OCI-LY3 (cell line): ENCODE data around the gene SRSF12.

Experiments
- H2AFZ ChIP-seq: fragments of 200-600, 300-600 bp; shearing (Covaris generic); 2 replicates; pipeline ENCODE4 v1.6.0; 2014; ENCODE audit warnings: antibody characterized with exemption, low read depth, low read length
- H3K27ac ChIP-seq: fragments of 200-600, 300-600 bp; sonication (generic); 2 replicates; pipeline ENCODE4 v1.5.1; 2014; ENCODE audit warnings: mild to moderate bottlenecking, low read length, moderate library complexity, mixed read lengths
- H3K27me3 ChIP-seq: fragments of 200-600, 300-600 bp; sonication (generic); 2 replicates; pipeline ENCODE4 v1.6.1; 2014; ENCODE audit warnings: low read depth, low read length, mixed read lengths
- H3K36me3 ChIP-seq: fragments of 200-600, 300-600 bp; sonication (generic); replicated peaks from 2 replicates; pipeline ENCODE3; 2014; ENCODE audit warnings: low read depth, low read length, mixed read lengths
- H3K4me1 ChIP-seq: fragments of 300-600, 200-600 bp; sonication (generic); 2 replicates; pipeline ENCODE4 v1.6.1; 2014; ENCODE audit warnings: low read length, mixed read lengths
- H3K4me2 ChIP-seq: fragments of 200-600, 300-600 bp; sonication (generic); 2 replicates; pipeline ENCODE4 v1.6.1; 2014; ENCODE audit warnings: low read length, mixed read lengths
- H3K4me3 ChIP-seq: fragments of 300-600, 200-600 bp; sonication (generic); 2 replicates; pipeline ENCODE4 v1.5.1; 2014; ENCODE audit warnings: antibody characterized with exemption, mild to moderate bottlenecking, low read length, moderate library complexity
- H3K79me2 ChIP-seq: fragments of 300-600, 200-600 bp; shearing (Covaris generic); 2 replicates; pipeline ENCODE4 v1.6.1; 2014; ENCODE audit warnings: mild to moderate bottlenecking, low read length, mixed read lengths
- H3K9ac ChIP-seq: fragments of 300-600, 200-600 bp; shearing (Covaris generic); 2 replicates; pipeline ENCODE4 v1.6.0; 2014; ENCODE audit warnings: mild to moderate bottlenecking, low read length, moderate library complexity
- H3K9me3 ChIP-seq: fragments of 200-600, 300-600 bp; shearing (Covaris generic); 2 replicates; pipeline ENCODE4 v1.6.1; 2014; ENCODE audit warnings: low read length, mixed read lengths; ENCODE audit not compliant: insufficient read depth
- H4K20me1 ChIP-seq: fragments of 200-600, 300-600 bp; sonication (generic); 2 replicates; pipeline ENCODE4 v1.6.1; 2016; ENCODE audit warnings: low read length, mixed read lengths; ENCODE audit not compliant: insufficient read depth
- EZH2phosphoT487 ChIP-seq: fragments of 200-600 bp; shearing (Covaris generic); IDR thresholded peaks from 2 replicates; pipeline ENCODE4 v1.6.1; 2018; ENCODE audit warnings: antibody characterized with exemption, mixed run types, low read depth
- TF ChIP-seq, protein P1 (sequence below): fragments of 200-600, 300-600 bp; sonication (generic); IDR thresholded peaks from 2 replicates; pipeline ENCODE4 v1.5.1; 2014; ENCODE audit warnings: antibody characterized with exemption, low read length, low read depth

The SRSF12 gene

DNA sequence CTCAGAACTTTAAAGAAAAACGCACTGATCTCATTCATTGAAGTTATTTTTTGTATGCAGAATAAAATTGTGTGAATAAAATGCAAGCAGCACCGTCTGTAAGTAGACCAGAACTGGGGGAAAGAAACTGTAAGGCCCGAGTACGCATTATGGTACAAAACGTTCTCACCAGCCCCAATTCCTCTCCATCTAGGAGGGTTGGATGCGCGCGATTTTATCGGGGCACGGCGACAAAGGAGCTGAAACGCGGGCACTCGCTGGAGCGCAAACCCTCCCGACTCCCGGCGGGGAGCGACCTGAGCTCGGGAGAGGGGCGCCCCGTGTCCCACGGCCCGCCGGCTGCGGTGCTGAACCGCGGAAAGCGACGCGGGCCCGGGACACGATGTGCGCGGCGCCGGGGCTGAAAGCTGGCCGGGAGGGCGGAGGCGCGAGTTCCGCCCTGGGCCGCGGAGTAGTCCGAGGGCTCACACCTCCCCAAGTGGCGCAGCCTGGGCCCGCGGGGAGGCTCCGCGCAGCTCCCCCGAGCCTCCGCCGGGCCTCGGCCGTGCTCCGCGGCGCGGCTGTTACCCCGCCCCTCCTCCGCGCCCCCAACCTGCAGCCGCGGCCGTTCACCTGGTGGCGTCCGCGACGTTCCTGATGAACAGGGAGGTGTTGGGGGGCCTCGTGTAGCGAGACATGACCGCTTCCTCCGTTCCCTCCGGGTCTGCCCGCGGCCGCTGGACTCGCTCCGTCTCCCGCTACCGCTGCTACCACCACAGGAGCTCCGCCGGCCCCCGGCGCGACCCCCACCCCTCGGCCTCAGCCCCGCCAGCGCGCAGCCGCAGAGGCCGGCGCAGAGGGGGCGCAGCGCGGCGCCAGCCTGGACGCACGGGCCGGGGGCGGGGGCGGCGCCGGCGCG, at the start of gene SRSF12:
SRSF12 (minus strand) TSS at position 861 of the 898 bp plus-strand sequence; CDS start at position 677, 184 bp downstream.
- Histone ChIP-seq H2AFZ (peak within 1 kb of the TSS; percentile 93), H3K4me2 (peak within 1 kb of the TSS; percentile 83), H3K9ac (peak within 1 kb of the TSS; percentile 55), H3K27ac (no peak within 1 kb of the TSS), H3K9me3 (no peaks in the 10 kb centered on the region), H3K27me3 (no peaks in the 10 kb centered on the region; the same call in 1 of the 2 replicates), H3K4me1 (no peaks in the 10 kb centered on the region), H3K36me3 (no peaks in the 10 kb centered on the region), H4K20me1 (no peaks in the 10 kb centered on the region), H3K79me2 (no peaks in the 10 kb centered on the region), H3K4me3 (peak within 1 kb of the TSS; percentile 88)
- TF ChIP-seq, protein P1, sequence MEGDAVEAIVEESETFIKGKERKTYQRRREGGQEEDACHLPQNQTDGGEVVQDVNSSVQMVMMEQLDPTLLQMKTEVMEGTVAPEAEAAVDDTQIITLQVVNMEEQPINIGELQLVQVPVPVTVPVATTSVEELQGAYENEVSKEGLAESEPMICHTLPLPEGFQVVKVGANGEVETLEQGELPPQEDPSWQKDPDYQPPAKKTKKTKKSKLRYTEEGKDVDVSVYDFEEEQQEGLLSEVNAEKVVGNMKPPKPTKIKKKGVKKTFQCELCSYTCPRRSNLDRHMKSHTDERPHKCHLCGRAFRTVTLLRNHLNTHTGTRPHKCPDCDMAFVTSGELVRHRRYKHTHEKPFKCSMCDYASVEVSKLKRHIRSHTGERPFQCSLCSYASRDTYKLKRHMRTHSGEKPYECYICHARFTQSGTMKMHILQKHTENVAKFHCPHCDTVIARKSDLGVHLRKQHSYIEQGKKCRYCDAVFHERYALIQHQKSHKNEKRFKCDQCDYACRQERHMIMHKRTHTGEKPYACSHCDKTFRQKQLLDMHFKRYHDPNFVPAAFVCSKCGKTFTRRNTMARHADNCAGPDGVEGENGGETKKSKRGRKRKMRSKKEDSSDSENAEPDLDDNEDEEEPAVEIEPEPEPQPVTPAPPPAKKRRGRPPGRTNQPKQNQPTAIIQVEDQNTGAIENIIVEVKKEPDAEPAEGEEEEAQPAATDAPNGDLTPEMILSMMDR: no peak
- TF ChIP-seq EZH2phosphoT487: no peak

DNA sequence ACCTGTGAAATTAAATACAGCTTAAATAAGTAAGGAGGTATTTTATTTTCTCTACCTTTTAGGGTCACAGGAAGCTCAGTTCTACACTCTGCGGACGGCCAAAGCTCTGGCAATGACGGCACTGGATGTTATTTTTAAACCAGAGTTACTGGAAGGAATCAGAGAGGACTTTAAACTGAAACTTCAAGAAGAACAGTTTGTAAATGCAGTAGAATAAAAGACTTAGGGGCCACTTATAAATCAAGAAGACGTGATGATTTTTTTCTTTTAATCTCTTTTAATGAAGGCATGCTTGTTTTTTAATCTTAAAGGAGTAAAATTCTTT, 44.1 kb upstream of the SRSF12 start:
- Histone ChIP-seq H3K4me1 (no peaks in the 10 kb centered on the region), H4K20me1 (no peaks in the 10 kb centered on the region), H3K4me3 (no peak overlapping the region), H3K9me3 (no peaks in the 10 kb centered on the region), H3K9ac (no peak overlapping the region), H2AFZ (no peak overlapping the region), H3K27me3 (no peaks in the 10 kb centered on the region), H3K79me2 (no peaks in the 10 kb centered on the region), H3K27ac (no peak overlapping the region), H3K36me3 (peaks cover 21% of the 10 kb centered on the region), H3K4me2 (no peak overlapping the region)
- TF ChIP-seq, protein P1: no peak
- no peak for TF ChIP-seq EZH2phosphoT487

DNA sequence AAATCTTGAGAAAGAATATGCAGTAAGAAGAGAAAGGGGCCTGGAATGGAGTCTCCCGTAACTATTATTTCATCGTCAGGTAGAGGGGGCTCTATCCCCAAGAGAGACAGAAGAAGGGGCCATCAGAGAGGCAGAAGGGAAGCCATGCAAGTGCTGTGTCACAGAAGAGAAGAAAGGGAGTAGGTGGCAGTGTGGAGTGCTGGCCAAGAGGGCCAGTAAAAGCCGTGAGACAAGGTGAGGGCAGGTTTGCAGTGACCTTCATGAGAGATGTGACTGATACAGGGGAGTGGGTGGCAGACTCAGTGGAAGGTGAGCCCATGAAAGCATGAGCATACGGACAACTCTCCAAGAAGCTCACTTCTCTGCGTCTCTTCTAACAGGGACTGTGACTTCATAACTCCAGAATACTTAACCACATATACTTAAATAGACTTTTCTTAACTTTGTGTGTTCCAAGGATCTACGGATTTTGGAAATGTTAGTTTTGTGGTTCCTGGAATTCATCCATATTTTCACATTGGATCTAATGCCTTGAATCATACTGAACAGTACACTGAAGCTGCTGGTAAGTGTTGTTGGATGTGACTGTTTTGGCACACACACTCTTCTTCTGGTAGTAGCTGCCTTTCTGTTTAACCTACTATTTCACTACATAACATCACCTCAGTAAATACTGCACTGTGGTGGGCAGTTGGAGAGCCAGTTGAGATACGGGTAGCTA, 43.6 kb upstream of the SRSF12 start:
- Histone ChIP-seq H3K27ac (no peak overlapping the region), H3K4me2 (no peak overlapping the region), H3K27me3 (no peaks in the 10 kb centered on the region), H3K36me3 (peaks cover 19% of the 10 kb centered on the region), H3K4me1 (no peaks in the 10 kb centered on the region), H2AFZ (no peak overlapping the region), H3K9me3 (no peaks in the 10 kb centered on the region), H4K20me1 (no peaks in the 10 kb centered on the region), H3K9ac (no peak overlapping the region), H3K4me3 (no peak overlapping the region), H3K79me2 (peaks cover 2% of the 10 kb centered on the region; the same call in 1 of the 2 replicates)
- TF ChIP-seq, protein P1: no peak
- no peak for TF ChIP-seq EZH2phosphoT487

DNA sequence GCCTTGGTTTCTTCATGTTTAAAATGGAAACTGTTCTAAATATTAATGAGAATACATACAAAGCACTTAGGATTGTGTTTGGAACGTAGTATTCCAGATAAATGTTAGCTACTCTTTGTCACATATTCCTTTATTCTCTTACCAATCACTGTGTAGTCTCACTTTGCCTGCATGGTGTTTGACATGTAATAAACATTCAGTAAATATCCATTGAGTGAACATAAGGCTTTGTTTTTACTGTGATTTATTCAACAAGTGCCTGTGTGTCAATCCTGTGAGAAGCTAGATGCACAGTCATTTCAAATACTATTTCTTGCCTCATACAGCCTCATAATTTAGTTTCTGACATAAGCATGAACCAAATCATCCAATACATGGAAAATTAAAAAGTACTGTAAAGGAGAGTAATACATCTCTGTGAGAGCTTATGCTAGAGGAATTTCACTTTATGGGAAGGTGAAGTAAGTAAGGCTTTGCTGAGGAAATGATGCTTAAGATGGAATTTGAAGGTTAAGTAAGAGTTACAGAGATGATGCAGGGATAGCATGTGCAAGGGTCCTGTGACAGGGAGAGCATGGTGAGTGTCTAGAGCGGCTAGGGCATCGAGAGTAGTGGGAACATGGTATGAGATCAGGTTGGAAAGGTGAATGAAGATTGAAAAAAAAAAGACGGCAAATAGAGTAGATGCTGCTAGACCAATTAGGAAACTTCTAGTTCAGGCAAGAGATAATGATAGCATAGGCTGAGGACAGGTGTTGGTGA, 42.6 kb upstream of the SRSF12 start:
- Histone ChIP-seq H3K9me3 (no peaks in the 10 kb centered on the region), H3K79me2 (peaks cover 3% of the 10 kb centered on the region; the same call in 1 of the 2 replicates), H3K27me3 (no peaks in the 10 kb centered on the region), H3K27ac (no peak overlapping the region), H2AFZ (no peak overlapping the region), H3K4me2 (no peak overlapping the region), H4K20me1 (no peaks in the 10 kb centered on the region), H3K4me3 (no peak overlapping the region), H3K9ac (no peak overlapping the region), H3K36me3 (peaks cover 20% of the 10 kb centered on the region), H3K4me1 (no peaks in the 10 kb centered on the region)
- TF ChIP-seq, protein P1: no peak
- TF ChIP-seq EZH2phosphoT487: no peak
